HepG2 (cell line): ENCODE measurements around the gene ATR. TPM values are rescaled to one million over a fixed set of nuclear protein-coding genes. Genes with fewer than 3 reads are reported as not detected.

Source experiments
- ATAC-seq: fragments of 200-7000 bp; cut with Tn5 transposase; 3 replicates; pipeline ENCODE4 v1.9.1; 2020; ENCODE audit warnings: mild to moderate bottlenecking, moderate library complexity
- BruUV-seq: library from RNA; stranded (reverse); fragments of 400-500 nt; replicated peaks from 2 replicates; lab custom pipeline; 2021; lab: Mats Ljungman, UMichigan
- CTCF ChIA-PET: fragments of 300-600 bp; formaldehyde crosslinking; extraction: SDS; loops from one replicate; lab custom pipeline; 2021; ENCODE audit warnings: low total read pairs, inconsistent platforms, low intra/inter-chr PET ratio; lab: Yijun Ruan, JAX
- POLR2A ChIA-PET: fragments of 350-600 bp; sonication (Branson Sonifier 250); formaldehyde crosslinking; loops from one replicate; lab custom pipeline; 2020; ENCODE audit warnings: antibody characterized with exemption, inconsistent platforms; lab: Yijun Ruan, JAX
- DNase-seq: peaks from one replicate; pipeline ENCODE4 v3.0.0-alpha.2; 2015; ENCODE audit warnings: low spot score
- FAIRE-seq: peaks from 3 replicates; lab custom pipeline; 2011; peaks lifted over from hg19 to GRCh38; lab: Jason Lieb, UNC
- H2AFZ ChIP-seq: one replicate; pipeline ENCODE4 v1.6.1; 2011; ENCODE audit warnings: low read length, inconsistent platforms
- H3K27ac ChIP-seq: fragments of 300-600 bp; 3 replicates; pipeline ENCODE4 v1.8.0; 2011; ENCODE audit warnings: mixed run types, mild to moderate bottlenecking, mixed read lengths, low read length, inconsistent platforms; ENCODE audit not compliant: insufficient read depth; ENCODE audit errors: extremely low read length
- H3K27me3 ChIP-seq, 2 experiments: fragments of 200-600 bp in 1 of 2; 2 replicates in 1 of 2; 3 replicates in 1 of 2; pipeline versions ENCODE4 v1.6.0 to v1.8.0; 2011; ENCODE audit warnings: low read length in 2 of 2, mild to moderate bottlenecking in 2 of 2, moderate library complexity in 2 of 2, inconsistent platforms in 1 of 2; ENCODE audit not compliant: insufficient read depth in 2 of 2, control insufficient read depth in 1 of 2
- H3K36me3 ChIP-seq, 2 experiments: fragments of 200-600 bp in 1 of 2; replicated peaks in 1 of 2; 2 replicates in 1 of 2; 3 replicates in 1 of 2; pipeline versions ENCODE4 v1.5.1 to v1.8.0; 2011; ENCODE audit warnings: low read length in 2 of 2, inconsistent platforms in 1 of 2; ENCODE audit not compliant: insufficient read depth in 2 of 2, control insufficient read depth in 1 of 2
- H3K4me1 ChIP-seq: 2 replicates; pipeline ENCODE4 v1.5.1; 2012; ENCODE audit warnings: low read length, inconsistent platforms; ENCODE audit not compliant: insufficient read depth
- H3K4me2 ChIP-seq: 2 replicates; pipeline ENCODE4 v1.6.0; 2011; ENCODE audit warnings: low read depth, low read length, inconsistent platforms
- H3K4me3 ChIP-seq, 3 experiments: fragments of 200-600 bp in 1 of 3; sonication (generic), shearing (Covaris generic) in 1 of 3; replicated peaks in 1 of 3; 2 replicates each; pipeline ENCODE4 v1.5.1; 2011 to 2016; ENCODE audit warnings: low read length in 3 of 3, inconsistent platforms in 2 of 3, low read depth in 2 of 3, mild to moderate bottlenecking in 2 of 3, control low read depth in 1 of 3, mixed read lengths in 1 of 3; ENCODE audit not compliant: insufficient read depth in 1 of 3
- H3K79me2 ChIP-seq: one replicate; pipeline ENCODE4 v1.6.1; 2011; ENCODE audit warnings: low read length, inconsistent platforms; ENCODE audit not compliant: insufficient read depth
- H3K9ac ChIP-seq: 2 replicates; pipeline ENCODE4 v1.6.0; 2011; ENCODE audit warnings: mild to moderate bottlenecking, low read depth, low read length, inconsistent platforms; ENCODE audit not compliant: insufficient read depth
- H3K9me3 ChIP-seq: 2 replicates; pipeline ENCODE4 v1.5.1; 2012; ENCODE audit warnings: mild to moderate bottlenecking, low read length
- H4K20me1 ChIP-seq: 2 replicates; pipeline ENCODE4 v1.6.0; 2011; ENCODE audit warnings: inconsistent platforms, mild to moderate bottlenecking, low read length, moderate library complexity; ENCODE audit not compliant: insufficient read depth
- EED ChIP-seq: sonication (generic); formaldehyde crosslinking; IDR thresholded peaks from 2 replicates; pipeline ENCODE4 v1.5.0; 2020; ENCODE audit warnings: mild to moderate bottlenecking, missing genetic modification reagents
- HMG20B ChIP-seq: conservative IDR thresholded peaks from 2 replicates; pipeline ENCODE4 v1.6.1; 2016; ENCODE audit warnings: missing genetic modification reagents, missing compliant biosample characterization
- HNRNPH1 ChIP-seq: fragments of 200-400 bp; formaldehyde crosslinking; optimal IDR thresholded peaks from 2 replicates; pipeline ENCODE3; 2017; ENCODE audit warnings: mild to moderate bottlenecking, low read depth, low read length
- IKZF4 ChIP-seq: sonication (generic); formaldehyde crosslinking; IDR thresholded peaks from 2 replicates; pipeline ENCODE4 v1.5.1; 2020; ENCODE audit warnings: borderline replicate concordance, mild to moderate bottlenecking, low read depth, missing genetic modification reagents; ENCODE audit errors: not compliant biosample characterization
- KDM4B ChIP-seq: sonication (generic); formaldehyde crosslinking; IDR thresholded peaks from 2 replicates; pipeline ENCODE4 v1.4.0; 2020; ENCODE audit warnings: missing genetic modification reagents
- KLF11 ChIP-seq: IDR thresholded peaks from 2 replicates; pipeline ENCODE4 v1.6.1; 2016; ENCODE audit warnings: missing compliant biosample characterization
- MLLT10 ChIP-seq: sonication (generic); formaldehyde crosslinking; IDR thresholded peaks from 2 replicates; pipeline ENCODE4 v1.4.0; 2020; ENCODE audit warnings: missing genetic modification reagents
- TSC22D2 ChIP-seq: sonication (generic); formaldehyde crosslinking; IDR thresholded peaks from 2 replicates; pipeline ENCODE4 v1.5.1; 2020; ENCODE audit warnings: missing genetic modification reagents, mild to moderate bottlenecking, borderline replicate concordance
- ZNF557 ChIP-seq: sonication (generic); formaldehyde crosslinking; IDR thresholded peaks from 2 replicates; pipeline ENCODE4 v1.4.0; 2020; ENCODE audit warnings: missing genetic modification reagents
- ZNF782 ChIP-seq: sonication (generic); formaldehyde crosslinking; IDR thresholded peaks from 2 replicates; pipeline ENCODE4 v1.4.0; 2020; ENCODE audit warnings: missing genetic modification reagents, mild to moderate bottlenecking, borderline replicate concordance
- WGBS: methylation state at CpG from one replicate; pipeline ENCODE4 v1.1.6; 2017; ENCODE audit warnings: low lambda C conversion rate; 5-methylcytosine and 5-hydroxymethylcytosine counted together
- in situ Hi-C: cut with HindIII; loops from 2 replicates; pipeline ENCODE4 v1.10.0; 2017; ENCODE audit warnings: low pct_unique_long_range_greater_than_20kb; ENCODE audit not compliant: extremely low pct_ligation_motif_present
- intact Hi-C: fragments of 100-400 bp; cut with micrococcal nuclease; formaldehyde crosslinking; loops from one replicate; pipeline ENCODE4 v1.10.0; 2022; ENCODE audit not compliant: unreplicated experiment
- polyA plus RNA-seq, 8 experiments: library from polyadenylated mRNA; depleted of rRNA in 3 of 8; stranded (reverse) in 7 of 8; unstranded in 1 of 8; fragments of >200 nt; fragmentation: Illumina TruSeq in 4 of 8; extraction: Trizol in 4 of 8; gene quantifications; 2 replicates each; pipeline versions ENCODE4 v1.2.1 to v1.2.3, GENCODE V29; 2011 to 2016; ENCODE audit warnings: low read depth in 4 of 8, missing spikeins in 1 of 8, mixed read lengths in 1 of 8; ENCODE audit not compliant: insufficient read depth in 1 of 8
- total RNA-seq, 5 experiments: library from RNA; depleted of rRNA; stranded (reverse); fragments of >200 nt; fragmentation: Illumina TruSeq; extraction: Trizol; gene quantifications; 2 replicates each; pipeline ENCODE4 v1.2.3, GENCODE V29; 2016; ENCODE audit warnings: low read depth in 1 of 5
- TF ChIP-seq, protein P1 (sequence below): sonication (generic); formaldehyde crosslinking; IDR thresholded peaks from 2 replicates; pipeline ENCODE4 v1.4.0; 2020; ENCODE audit warnings: missing genetic modification reagents, mild to moderate bottlenecking, borderline replicate concordance
- TF ChIP-seq, protein P2 (sequence below): sonication (generic); formaldehyde crosslinking; IDR thresholded peaks from 2 replicates; pipeline ENCODE4 v1.4.0; 2020; ENCODE audit warnings: missing genetic modification reagents, mild to moderate bottlenecking, borderline replicate concordance

The ATR gene
- total and polyA plus RNA-seq, 2 of the 13 experiments (the other 11 are each of a cell fraction or from before 2014, with no cell fraction given), result 6.6 to 17.0 TPM

DNA sequence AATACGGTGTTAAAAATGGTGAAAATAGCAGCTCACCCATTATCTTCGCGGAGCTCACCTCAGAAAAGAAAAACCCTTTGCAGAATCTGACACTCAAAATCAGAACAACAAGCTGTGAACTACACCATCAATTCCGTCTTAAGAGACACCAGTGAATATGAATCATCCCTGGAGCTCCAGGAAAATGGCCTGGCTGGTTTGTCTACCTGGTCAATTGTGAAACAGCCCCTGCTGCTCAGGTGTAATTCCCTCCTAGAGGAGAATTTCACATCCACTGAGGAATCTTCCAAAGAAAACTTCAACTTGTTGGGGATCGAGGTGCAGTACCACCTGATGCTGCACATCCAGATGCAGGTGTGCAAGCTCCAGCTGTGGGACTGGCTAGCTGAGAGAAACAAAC is 127.7 kb downstream of the ATR start:
- H3K79me2 ChIP-seq, result peaks cover 19% of the 10 kb centered on the region
- DNase-seq (no peak), ATAC-seq (no peak), FAIRE-seq (no peak)
- ChIA-PET CTCF (no interaction called here), POLR2A (no interaction called here)
- BruUV-seq, result no TSS peak
- H3K27me3 ChIP-seq, result peaks cover 0 to 4% of the 10 kb centered on the region in 2 experiments; a peak in 1 of 5 replicates
- TF ChIP-seq TSC22D2 (CRISPR knock-in tag) (no peak), HNRNPH1 (no peak), KLF11 (CRISPR knock-in tag) (no peak), ZNF782 (no peak)
- TF ChIP-seq, protein P1, sequence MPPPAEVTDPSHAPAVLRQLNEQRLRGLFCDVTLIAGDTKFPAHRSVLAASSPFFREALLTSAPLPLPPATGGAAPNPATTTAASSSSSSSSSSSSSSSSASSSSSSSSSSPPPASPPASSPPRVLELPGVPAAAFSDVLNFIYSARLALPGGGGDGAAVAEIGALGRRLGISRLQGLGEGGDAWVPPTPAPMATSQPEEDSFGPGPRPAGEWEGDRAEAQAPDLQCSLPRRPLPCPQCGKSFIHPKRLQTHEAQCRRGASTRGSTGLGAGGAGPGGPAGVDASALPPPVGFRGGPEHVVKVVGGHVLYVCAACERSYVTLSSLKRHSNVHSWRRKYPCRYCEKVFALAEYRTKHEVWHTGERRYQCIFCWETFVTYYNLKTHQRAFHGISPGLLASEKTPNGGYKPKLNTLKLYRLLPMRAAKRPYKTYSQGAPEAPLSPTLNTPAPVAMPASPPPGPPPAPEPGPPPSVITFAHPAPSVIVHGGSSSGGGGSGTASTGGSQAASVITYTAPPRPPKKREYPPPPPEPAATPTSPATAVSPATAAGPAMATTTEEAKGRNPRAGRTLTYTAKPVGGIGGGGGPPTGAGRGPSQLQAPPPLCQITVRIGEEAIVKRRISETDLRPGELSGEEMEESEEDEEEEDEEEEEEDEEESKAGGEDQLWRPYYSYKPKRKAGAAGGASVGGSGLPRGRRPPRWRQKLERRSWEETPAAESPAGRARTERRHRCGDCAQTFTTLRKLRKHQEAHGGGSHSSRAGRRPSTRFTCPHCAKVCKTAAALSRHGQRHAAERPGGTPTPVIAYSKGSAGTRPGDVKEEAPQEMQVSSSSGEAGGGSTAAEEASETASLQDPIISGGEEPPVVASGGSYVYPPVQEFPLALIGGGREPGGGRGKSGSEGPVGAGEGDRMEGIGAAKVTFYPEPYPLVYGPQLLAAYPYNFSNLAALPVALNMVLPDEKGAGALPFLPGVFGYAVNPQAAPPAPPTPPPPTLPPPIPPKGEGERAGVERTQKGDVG (CRISPR knock-in tag), result no peak
- no peak overlapping the region for H3K27ac ChIP-seq
- H4K20me1 ChIP-seq, result peaks cover 2% of the 10 kb centered on the region; the same call in 1 of the 2 replicates
- H3K9me3 ChIP-seq, result no peaks in the 10 kb centered on the region
- no peak overlapping the region for H3K4me2 ChIP-seq
- H2AFZ ChIP-seq, result no peak overlapping the region
- intact Hi-C loops, result no loop called here
- peaks cover 12% of the 10 kb centered on the region for H3K4me1 ChIP-seq
- in situ Hi-C loops, result no loop called here
- no peak overlapping the region for H3K9ac ChIP-seq
- 99% methylated on average over 5 of the region's 5 CpGs for WGBS
- H3K4me3 ChIP-seq, result no peak overlapping the region
- H3K36me3 ChIP-seq, result peaks cover 0 to 3% of the 10 kb centered on the region in 2 experiments; a peak in 1 of 5 replicates

GRCh38 chr3:142450189-142450588 is 128.3 kb downstream of the ATR start:
- no peak overlapping the region for H3K4me3 ChIP-seq
- intact Hi-C loops (no loop called here), in situ Hi-C loops (no loop called here)
- H3K79me2 ChIP-seq, result peaks cover 26% of the 10 kb centered on the region
- H3K9ac ChIP-seq, result no peak overlapping the region
- H3K4me1 ChIP-seq, result peaks cover 19% of the 10 kb centered on the region
- H3K36me3 ChIP-seq, result peaks cover 0 to 3% of the 10 kb centered on the region in 2 experiments; a peak in 1 of 5 replicates
- H3K4me2 ChIP-seq, result no peak overlapping the region
- H4K20me1 ChIP-seq, result peaks cover 6% of the 10 kb centered on the region; the same call in 1 of the 2 replicates
- DNase-seq (no peak), FAIRE-seq (no peak), ATAC-seq (no peak)
- no peak overlapping the region for H3K27ac ChIP-seq
- WGBS, result 97% methylated on average over 3 of the region's 3 CpGs
- H2AFZ ChIP-seq, result no peak overlapping the region
- POLR2A ChIA-PET, result no interaction called here
- BruUV-seq, result no TSS peak
- CTCF ChIA-PET, result no interaction called here
- H3K9me3 ChIP-seq, result no peaks in the 10 kb centered on the region
- H3K27me3 ChIP-seq, result peaks cover 0 to 4% of the 10 kb centered on the region in 2 experiments; a peak in 1 of 5 replicates
- TF ChIP-seq IKZF4 (no peak), ZNF557 (no peak), MLLT10 (CRISPR knock-in tag) (no peak), HMG20B (no peak), EED (CRISPR knock-in tag) (no peak), KDM4B (CRISPR knock-in tag) (no peak)
- TF ChIP-seq, protein P2, sequence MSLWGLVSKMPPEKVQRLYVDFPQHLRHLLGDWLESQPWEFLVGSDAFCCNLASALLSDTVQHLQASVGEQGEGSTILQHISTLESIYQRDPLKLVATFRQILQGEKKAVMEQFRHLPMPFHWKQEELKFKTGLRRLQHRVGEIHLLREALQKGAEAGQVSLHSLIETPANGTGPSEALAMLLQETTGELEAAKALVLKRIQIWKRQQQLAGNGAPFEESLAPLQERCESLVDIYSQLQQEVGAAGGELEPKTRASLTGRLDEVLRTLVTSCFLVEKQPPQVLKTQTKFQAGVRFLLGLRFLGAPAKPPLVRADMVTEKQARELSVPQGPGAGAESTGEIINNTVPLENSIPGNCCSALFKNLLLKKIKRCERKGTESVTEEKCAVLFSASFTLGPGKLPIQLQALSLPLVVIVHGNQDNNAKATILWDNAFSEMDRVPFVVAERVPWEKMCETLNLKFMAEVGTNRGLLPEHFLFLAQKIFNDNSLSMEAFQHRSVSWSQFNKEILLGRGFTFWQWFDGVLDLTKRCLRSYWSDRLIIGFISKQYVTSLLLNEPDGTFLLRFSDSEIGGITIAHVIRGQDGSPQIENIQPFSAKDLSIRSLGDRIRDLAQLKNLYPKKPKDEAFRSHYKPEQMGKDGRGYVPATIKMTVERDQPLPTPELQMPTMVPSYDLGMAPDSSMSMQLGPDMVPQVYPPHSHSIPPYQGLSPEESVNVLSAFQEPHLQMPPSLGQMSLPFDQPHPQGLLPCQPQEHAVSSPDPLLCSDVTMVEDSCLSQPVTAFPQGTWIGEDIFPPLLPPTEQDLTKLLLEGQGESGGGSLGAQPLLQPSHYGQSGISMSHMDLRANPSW (CRISPR knock-in tag), result no peak
